ENCODE data around the gene MYADM. TPM values are rescaled to one million over a fixed set of nuclear protein-coding genes. Genes with fewer than 3 reads are reported as not detected.

Gene MYADM
- total and polyA plus RNA-seq, 2 of the 13 experiments (the other 11 are each of a cell fraction or from before 2014, with no cell fraction given): 19.9 to 38.1 TPM

- TF ChIP-seq HBP1 (CRISPR knock-in tag; IDR thresholded peaks at IDR 0.05; ENCODE audit: low read depth) (no peak), MTF2 (CRISPR knock-in tag; IDR thresholded peaks at IDR 0.05; ENCODE audit: borderline replicate concordance) (no peak), FOSL1 (CRISPR knock-in tag; IDR thresholded peaks at IDR 0.05; ENCODE audit: borderline replicate concordance) (no peak), TP53 (CRISPR knock-in tag; conservative IDR thresholded peaks at IDR 0.05) (no peak), RELA (CRISPR knock-in tag; IDR thresholded peaks at IDR 0.05) (no peak), CEBPZ (IDR thresholded peaks at IDR 0.05; ENCODE audit: low read length) (no peak), ZNF597 (CRISPR knock-in tag; IDR thresholded peaks at IDR 0.05) (no peak), DMTF1 (CRISPR knock-in tag; IDR thresholded peaks at IDR 0.05) (no peak), ZNF296 (CRISPR knock-in tag; conservative IDR thresholded peaks at IDR 0.05) (no peak), ZNF318 (CRISPR knock-in tag; IDR thresholded peaks at IDR 0.05) (no peak), ZNF678 (CRISPR knock-in tag; IDR thresholded peaks at IDR 0.05) (no peak)
Measured at GRCh38 chr19:53867225-53868090, at the start of gene MYADM (continued).

Measured in HepG2 (cell line).